HG03280 (cell line): ENCODE results near the gene CLTA.
"Not testable (repeated sequence)": the region's sequence is repeated elsewhere in the genome, so short reads cannot be mapped to it uniquely, and the experiment has no call there.

Experiments
- ATAC-seq: cut with Tn5 transposase; IDR thresholded peaks from one replicate; pipeline ENCODE4 v1.9.1; 2021; ENCODE audit warnings: mild to moderate bottlenecking, moderate library complexity; ENCODE audit not compliant: unreplicated experiment

Gene CLTA

GRCh38 chr9:36156116-36156515 lies 34.6 kb upstream of the CLTA start:
- ATAC-seq: no peak

- no peak for ATAC-seq
These were observed 32.6 kb upstream of the CLTA start for GRCh38 chr9:36158122-36158521.

GRCh38 chr9:36158917-36159316 lies 31.8 kb upstream of the CLTA start:
- no peak for ATAC-seq

- not testable (repeated sequence) for ATAC-seq
These were observed 31.2 kb upstream of the CLTA start for GRCh38 chr9:36159509-36159908.

- ATAC-seq: not testable (repeated sequence)
These were observed 30.6 kb upstream of the CLTA start for GRCh38 chr9:36160126-36160525.

GRCh38 chr9:36161187-36161586 lies 29.5 kb upstream of the CLTA start:
- ATAC-seq: no peak

GRCh38 chr9:36162211-36162738 lies 28.4 kb upstream of the CLTA start:
- no peak for ATAC-seq

GRCh38 chr9:36163049-36163785 lies 27.5 kb upstream of the CLTA start:
- no peak for ATAC-seq

GRCh38 chr9:36163786-36164170 lies 26.9 kb upstream of the CLTA start:
- no peak for ATAC-seq

- ATAC-seq: no peak
These were observed 26.3 kb upstream of the CLTA start for GRCh38 chr9:36164372-36164771.

- no peak for ATAC-seq
These were observed 25.7 kb upstream of the CLTA start for GRCh38 chr9:36164989-36165388.

GRCh38 chr9:36165826-36166167 lies 24.9 kb upstream of the CLTA start:
- ATAC-seq: no peak

GRCh38 chr9:36166168-36166927 lies 24.4 kb upstream of the CLTA start:
- peak; percentile 91 for ATAC-seq

- ATAC-seq: no peak
These were observed 21.6 kb upstream of the CLTA start, which contains the start of gene CCIN for GRCh38 chr9:36169166-36169565. Gene CCIN (plus strand): TSS chr9:36169388. CDS start chr9:36169503, 115 bp downstream.

- no peak for ATAC-seq
These were observed 21.0 kb upstream of the CLTA start for GRCh38 chr9:36169708-36170107.

GRCh38 chr9:36170531-36170930 lies 20.2 kb upstream of the CLTA start:
- ATAC-seq: no peak

- no peak for ATAC-seq
These were observed 16.9 kb upstream of the CLTA start for GRCh38 chr9:36173861-36174260.

GRCh38 chr9:36174271-36174670 lies 16.4 kb upstream of the CLTA start:
- no peak for ATAC-seq

GRCh38 chr9:36174731-36175130 lies 16.0 kb upstream of the CLTA start:
- ATAC-seq: no peak

GRCh38 chr9:36175209-36175608 lies 15.5 kb upstream of the CLTA start:
- not testable (repeated sequence) for ATAC-seq

GRCh38 chr9:36176496-36176895 lies 14.2 kb upstream of the CLTA start:
- ATAC-seq: not testable (repeated sequence)

- ATAC-seq: no peak
These were observed 13.2 kb upstream of the CLTA start for GRCh38 chr9:36177571-36177970.
